Skin epidermis (tissue), 12 donors: ENCODE results near the gene FASTKD3.

Experiments used
- H3K27ac ChIP-seq, 21 experiments: fragments of 200-600 bp; sonication (generic) in 11 of 21; one replicate each; pipeline ENCODE4 v1.5.0; 2020; ENCODE audit warnings: mild to moderate bottlenecking in 3 of 21, inconsistent platforms in 2 of 21, moderate library complexity in 2 of 21
- H3K4me3 ChIP-seq, 7 experiments: fragments of 200-600 bp; sonication (generic) in 2 of 7; one replicate each; pipeline ENCODE4 v1.5.0; 2020; ENCODE audit warnings: inconsistent platforms in 2 of 7, mild to moderate bottlenecking in 2 of 7, moderate library complexity in 1 of 7

The FASTKD3 gene

GRCh38 chr5:7881816-7882215 is 13.0 kb upstream of the FASTKD3 start:
- Histone ChIP-seq H3K27ac (no peak overlapping the region), H3K4me3 (no peak overlapping the region)

- Histone ChIP-seq H3K27ac (no peak overlapping the region), H3K4me3 (no peak overlapping the region)
Observed at GRCh38 chr5:7881091-7881490, 12.3 kb upstream of the FASTKD3 start.

GRCh38 chr5:7878381-7878873 is 9.6 kb upstream of the FASTKD3 start:
- Histone ChIP-seq H3K4me3 (no peak overlapping the region), H3K27ac (peak overlapping the region in 2 of 21 experiments; percentile 16 to 20)

GRCh38 chr5:7877851-7878250 is 9.0 kb upstream of the FASTKD3 start:
- H3K4me3 ChIP-seq: no peak overlapping the region
- H3K27ac ChIP-seq: peak overlapping the region in 4 of 21 experiments; percentile 16 to 46 (median 30)

- Histone ChIP-seq H3K4me3 (no peak overlapping the region), H3K27ac (no peak overlapping the region)
Observed at GRCh38 chr5:7876867-7877266, 8.0 kb upstream of the FASTKD3 start.

GRCh38 chr5:7875151-7875550 is 6.3 kb upstream of the FASTKD3 start:
- H3K27ac ChIP-seq: no peak overlapping the region

GRCh38 chr5:7874639-7875038 is 5.8 kb upstream of the FASTKD3 start:
- Histone ChIP-seq H3K4me3 (no peak overlapping the region), H3K27ac (no peak overlapping the region)

More at GRCh38 chr5:7875151-7875550, 6.3 kb upstream of the FASTKD3 start:
- no peak overlapping the region for H3K4me3 ChIP-seq

GRCh38 chr5:7873216-7873615 is 4.4 kb upstream of the FASTKD3 start:
- H3K27ac ChIP-seq: peak overlapping the region in 5 of 21 experiments; percentile 1 to 60 (median 24)
- no peak overlapping the region for H3K4me3 ChIP-seq

GRCh38 chr5:7872517-7873130 is 3.8 kb upstream of the FASTKD3 start:
- peak overlapping the region in 4 of 21 experiments; percentile 1 to 60 (median 38) for H3K27ac ChIP-seq

GRCh38 chr5:7871653-7872052 is 2.8 kb upstream of the FASTKD3 start:
- H3K27ac ChIP-seq: no peak overlapping the region
- no peak overlapping the region for H3K4me3 ChIP-seq

More at GRCh38 chr5:7872517-7873130, 3.8 kb upstream of the FASTKD3 start:
- H3K4me3 ChIP-seq: no peak overlapping the region

GRCh38 chr5:7869474-7870136 is 774 bp upstream of the FASTKD3 start:
- Histone ChIP-seq H3K27ac (peak overlapping the region; percentile 55 to 97 (median 91)), H3K4me3 (peak overlapping the region; percentile 96 to 100 (median 99))

- peak overlapping the region; percentile 96 to 100 (median 99) for H3K4me3 ChIP-seq
- H3K27ac ChIP-seq: peak overlapping the region; percentile 41 to 97 (median 91)
Observed at GRCh38 chr5:7868427-7868772, 431 bp downstream of the FASTKD3 start.

- H3K27ac ChIP-seq: no peak overlapping the region
- H3K4me3 ChIP-seq: no peak overlapping the region
Observed at GRCh38 chr5:7867260-7867659, 1.6 kb downstream of the FASTKD3 start.

- no peak overlapping the region for H3K27ac ChIP-seq
Observed at GRCh38 chr5:7866196-7866595, 2.6 kb downstream of the FASTKD3 start.

GRCh38 chr5:7857926-7858632 is 10.8 kb downstream of the FASTKD3 start:
- Histone ChIP-seq H3K27ac (peak overlapping the region in 1 of 21 experiments; percentile 4), H3K4me3 (no peak overlapping the region)

More at GRCh38 chr5:7866196-7866595, 2.6 kb downstream of the FASTKD3 start:
- H3K4me3 ChIP-seq: no peak overlapping the region

- no peak overlapping the region for H3K27ac ChIP-seq
- no peak overlapping the region for H3K4me3 ChIP-seq
Observed at GRCh38 chr5:7857361-7857760, 11.5 kb downstream of the FASTKD3 start.

GRCh38 chr5:7856855-7857254 is 12.0 kb downstream of the FASTKD3 start:
- Histone ChIP-seq H3K27ac (no peak overlapping the region), H3K4me3 (no peak overlapping the region)

GRCh38 chr5:7855611-7856010 is 13.2 kb downstream of the FASTKD3 start:
- no peak overlapping the region for H3K27ac ChIP-seq
- H3K4me3 ChIP-seq: no peak overlapping the region

- no peak overlapping the region for H3K27ac ChIP-seq
- H3K4me3 ChIP-seq: no peak overlapping the region
Observed at GRCh38 chr5:7852988-7853387, 15.8 kb downstream of the FASTKD3 start.

GRCh38 chr5:7852542-7852941 is 16.3 kb downstream of the FASTKD3 start:
- Histone ChIP-seq H3K27ac (no peak overlapping the region), H3K4me3 (no peak overlapping the region)
